22Rv1 (cell line): ENCODE results near the gene ARHGAP8.

Source experiments
- CTCF ChIP-seq: fragments of 450-650 bp; IDR thresholded peaks from 2 replicates; pipeline ENCODE4 v1.5.1; 2017; ENCODE audit warnings: mild to moderate bottlenecking
- ZFX ChIP-seq: fragments of 450-650 bp; IDR thresholded peaks from 2 replicates; pipeline ENCODE4 v1.6.1; 2017; ENCODE audit warnings: antibody characterized with exemption, borderline replicate concordance

- TF ChIP-seq CTCF = no peak
- TF ChIP-seq ZFX = no peak
Observed at GRCh38 chr22:44845796-44846720, 93.7 kb downstream of the ARHGAP8 start.
